Activated gamma-delta T cell treated with Interleukin-2 at 50 U/mL for 16 hours (primary cell): Measurements from ENCODE around the gene IGFBP1.
"Not testable (repeated sequence)": the region's sequence is repeated elsewhere in the genome, so short reads cannot be mapped to it uniquely, and the experiment has no call there.

Experiments
- DNase-seq: peaks from one replicate; pipeline ENCODE4 v3.0.0-alpha.2; 2020

Gene IGFBP1

DNA sequence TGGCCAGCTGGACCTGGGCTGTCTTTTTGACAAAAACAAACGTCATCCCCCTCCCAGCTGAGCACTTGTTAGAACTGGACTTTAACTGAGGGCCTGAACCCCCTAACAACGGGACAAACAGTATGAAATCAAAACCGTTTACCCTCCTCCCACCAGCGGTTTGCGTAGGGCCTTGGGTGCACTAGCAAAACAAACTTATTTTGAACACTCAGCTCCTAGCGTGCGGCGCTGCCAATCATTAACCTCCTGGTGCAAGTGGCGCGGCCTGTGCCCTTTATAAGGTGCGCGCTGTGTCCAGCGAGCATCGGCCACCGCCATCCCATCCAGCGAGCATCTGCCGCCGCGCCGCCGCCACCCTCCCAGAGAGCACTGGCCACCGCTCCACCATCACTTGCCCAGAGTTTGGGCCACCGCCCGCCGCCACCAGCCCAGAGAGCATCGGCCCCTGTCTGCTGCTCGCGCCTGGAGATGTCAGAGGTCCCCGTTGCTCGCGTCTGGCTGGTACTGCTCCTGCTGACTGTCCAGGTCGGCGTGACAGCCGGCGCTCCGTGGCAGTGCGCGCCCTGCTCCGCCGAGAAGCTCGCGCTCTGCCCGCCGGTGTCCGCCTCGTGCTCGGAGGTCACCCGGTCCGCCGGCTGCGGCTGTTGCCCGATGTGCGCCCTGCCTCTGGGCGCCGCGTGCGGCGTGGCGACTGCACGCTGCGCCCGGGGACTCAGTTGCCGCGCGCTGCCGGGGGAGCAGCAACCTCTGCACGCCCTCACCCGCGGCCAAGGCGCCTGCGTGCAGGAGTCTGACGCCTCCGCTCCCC, at the start of gene IGFBP1:
Gene IGFBP1, plus strand, starts transcription at position 304 of the 808 bp plus-strand sequence. Its CDS starts 165 bp downstream, at position 469.
- no peak for DNase-seq

GRCh38 chr7:45838852-45839251, 49.4 kb upstream of the IGFBP1 start:
- DNase-seq, result not testable (repeated sequence)

DNA sequence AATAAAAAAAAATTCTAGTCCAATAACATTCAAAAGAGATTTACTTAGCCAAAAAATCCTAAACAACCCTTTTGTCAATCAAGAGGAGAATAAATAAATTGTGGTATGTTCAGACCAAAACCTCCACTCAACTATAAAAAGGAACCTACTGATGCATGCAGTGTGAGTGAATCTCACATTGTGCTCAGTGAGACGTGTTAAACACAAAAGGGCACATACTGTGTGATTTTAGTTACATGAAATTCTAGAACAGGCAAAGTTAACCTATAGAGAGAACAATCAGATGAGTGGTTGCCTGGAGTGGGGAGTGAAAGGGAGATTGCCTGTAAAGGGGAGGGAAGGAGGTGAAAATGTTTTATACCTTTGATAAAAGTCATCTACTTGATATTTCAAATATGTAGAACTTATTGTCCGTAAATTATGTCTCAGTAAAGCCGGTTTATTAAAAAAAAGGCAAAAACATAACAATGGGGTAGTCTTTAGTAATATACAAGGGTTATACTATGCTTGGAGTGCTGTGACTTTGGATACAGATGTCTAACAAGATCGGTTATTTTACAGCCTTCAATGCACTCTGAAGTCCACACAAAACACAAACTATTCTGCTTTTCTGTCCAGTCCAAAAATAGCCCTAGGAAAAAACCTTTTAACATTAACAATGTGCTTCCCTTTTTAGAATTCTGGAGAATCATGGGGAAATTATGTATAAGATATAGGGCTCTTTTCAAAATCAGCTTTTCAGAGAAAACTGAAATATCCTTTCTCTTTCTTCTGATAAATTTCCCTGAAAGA, 46.2 kb upstream of the IGFBP1 start:
- DNase-seq, result not testable (repeated sequence)

DNA sequence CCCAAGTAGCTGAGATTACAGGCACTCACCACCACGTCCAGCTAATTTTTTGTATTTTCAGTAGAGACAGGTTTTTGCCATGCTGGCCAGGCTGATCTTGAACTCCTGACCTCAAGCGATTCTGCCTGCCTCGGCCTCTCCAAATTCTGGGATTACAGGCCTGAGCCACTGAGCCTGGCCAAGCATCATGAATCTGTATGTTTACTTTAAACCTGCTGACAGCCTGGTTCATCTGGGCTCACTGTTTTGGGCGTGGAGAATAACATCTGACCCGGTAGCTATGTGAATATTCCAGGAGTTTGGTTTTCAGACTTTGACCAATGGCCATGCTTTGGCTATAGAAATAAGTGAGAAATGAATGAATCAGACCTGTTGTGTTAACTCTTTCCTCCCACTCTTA, 41.8 kb upstream of the IGFBP1 start:
- not testable (repeated sequence) for DNase-seq

GRCh38 chr7:45848734-45849133, 39.6 kb upstream of the IGFBP1 start:
- not testable (repeated sequence) for DNase-seq

DNA sequence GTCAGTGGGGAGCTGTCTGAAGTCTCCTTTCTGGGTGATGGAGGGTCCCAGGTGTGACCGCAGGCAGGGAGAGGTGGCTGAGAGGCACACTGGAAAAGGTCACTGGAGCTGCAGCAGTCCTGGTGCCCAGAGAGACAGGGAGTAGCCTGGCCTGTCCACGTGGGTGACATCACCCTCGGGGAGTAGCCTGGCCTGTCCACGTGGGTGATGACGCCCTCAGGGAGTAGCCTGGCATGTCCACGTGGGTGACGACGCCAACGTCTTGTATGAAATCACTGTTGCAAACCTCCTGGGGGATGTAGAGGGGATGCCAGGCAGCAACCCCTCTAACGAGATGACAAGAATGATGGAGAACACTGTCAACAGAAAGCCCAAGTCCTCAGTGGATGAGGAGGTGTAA, 35.3 kb upstream of the IGFBP1 start:
- not testable (repeated sequence) for DNase-seq

DNA sequence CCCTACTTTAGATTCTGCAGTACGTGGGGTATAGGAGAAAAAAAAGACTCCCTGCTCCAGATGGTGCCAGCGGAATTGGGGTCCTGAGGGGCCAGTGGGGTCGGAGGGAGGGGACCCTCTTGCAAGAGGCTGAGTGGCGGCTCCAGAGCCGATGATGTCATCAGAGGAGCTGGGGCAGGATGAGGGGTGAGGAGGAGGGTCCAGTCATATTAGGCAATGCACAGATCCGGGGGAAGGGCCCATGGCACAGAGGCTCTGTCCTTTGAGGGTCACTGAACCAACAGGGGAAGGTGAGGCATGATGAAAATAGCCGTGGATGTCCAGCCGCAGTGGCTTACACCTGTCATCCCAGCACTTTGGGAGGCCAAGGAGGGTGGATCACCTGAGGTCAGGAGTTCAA, 34.8 kb upstream of the IGFBP1 start:
- DNase-seq, result not testable (repeated sequence)

GRCh38 chr7:45855680-45856079, 32.6 kb upstream of the IGFBP1 start:
- DNase-seq, result not testable (repeated sequence)

DNA sequence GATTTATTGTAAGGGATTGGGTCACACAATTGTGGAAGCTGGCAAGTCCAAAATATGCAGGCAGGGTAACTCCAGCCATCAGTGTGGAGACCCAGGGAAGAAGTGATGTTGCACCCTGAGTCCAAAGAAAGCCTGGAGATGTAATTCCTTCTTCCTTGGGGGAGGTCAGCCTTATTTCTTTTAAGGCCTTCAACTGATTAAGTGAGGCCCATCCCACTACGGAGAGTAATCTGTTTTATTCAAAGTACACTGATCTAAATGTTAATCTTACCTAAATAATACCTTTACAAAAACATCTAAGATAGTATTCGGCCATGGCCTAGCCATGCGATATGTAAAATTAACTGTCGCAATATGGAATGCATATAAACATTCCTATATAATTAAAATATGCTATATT, 31.4 kb upstream of the IGFBP1 start:
- not testable (repeated sequence) for DNase-seq

DNA sequence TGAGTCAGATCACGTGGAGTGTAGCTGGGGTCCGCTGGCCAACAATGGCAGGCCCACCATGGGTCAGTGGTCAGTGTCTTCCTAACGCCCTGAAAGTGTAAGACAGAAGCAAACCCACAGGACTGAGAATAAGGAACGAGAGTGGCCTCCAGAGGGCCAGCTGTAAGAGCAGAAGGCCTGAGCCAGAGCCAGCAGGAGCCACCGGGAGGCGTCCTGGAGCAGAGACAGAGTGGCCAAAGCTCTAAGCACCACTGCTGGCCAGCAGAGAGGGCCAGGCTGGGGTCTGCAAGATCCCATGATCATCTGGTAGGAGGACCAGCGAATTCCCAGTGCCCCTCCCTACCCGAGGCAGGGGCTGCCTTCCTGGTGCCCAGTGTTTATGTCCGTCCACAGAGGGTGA, 24.6 kb upstream of the IGFBP1 start:
- DNase-seq, result no peak

GRCh38 chr7:45865594-45866410, 22.5 kb upstream of the IGFBP1 start:
- no peak for DNase-seq

DNA sequence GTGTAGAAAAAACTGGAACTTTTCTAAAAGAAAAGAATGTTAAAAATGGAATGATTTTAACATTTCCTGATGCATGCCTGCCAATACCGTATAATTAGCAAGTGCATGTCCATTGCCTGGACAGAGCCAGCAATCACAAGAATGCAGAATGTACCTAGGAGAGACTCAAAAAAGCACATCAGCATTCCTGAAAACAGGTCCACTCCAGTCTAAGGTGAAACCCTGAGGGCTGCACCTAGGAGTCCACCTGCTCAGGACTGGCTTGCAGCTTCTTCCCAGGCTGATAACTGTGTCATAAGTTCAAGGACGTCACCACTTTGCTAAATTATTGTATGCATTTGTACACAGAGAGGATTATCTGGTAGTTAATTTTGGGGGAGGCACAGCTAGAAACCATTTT, 20.8 kb upstream of the IGFBP1 start:
- DNase-seq, result no peak

- no peak for DNase-seq
Measured at GRCh38 chr7:45869426-45869825, 18.9 kb upstream of the IGFBP1 start.

DNA sequence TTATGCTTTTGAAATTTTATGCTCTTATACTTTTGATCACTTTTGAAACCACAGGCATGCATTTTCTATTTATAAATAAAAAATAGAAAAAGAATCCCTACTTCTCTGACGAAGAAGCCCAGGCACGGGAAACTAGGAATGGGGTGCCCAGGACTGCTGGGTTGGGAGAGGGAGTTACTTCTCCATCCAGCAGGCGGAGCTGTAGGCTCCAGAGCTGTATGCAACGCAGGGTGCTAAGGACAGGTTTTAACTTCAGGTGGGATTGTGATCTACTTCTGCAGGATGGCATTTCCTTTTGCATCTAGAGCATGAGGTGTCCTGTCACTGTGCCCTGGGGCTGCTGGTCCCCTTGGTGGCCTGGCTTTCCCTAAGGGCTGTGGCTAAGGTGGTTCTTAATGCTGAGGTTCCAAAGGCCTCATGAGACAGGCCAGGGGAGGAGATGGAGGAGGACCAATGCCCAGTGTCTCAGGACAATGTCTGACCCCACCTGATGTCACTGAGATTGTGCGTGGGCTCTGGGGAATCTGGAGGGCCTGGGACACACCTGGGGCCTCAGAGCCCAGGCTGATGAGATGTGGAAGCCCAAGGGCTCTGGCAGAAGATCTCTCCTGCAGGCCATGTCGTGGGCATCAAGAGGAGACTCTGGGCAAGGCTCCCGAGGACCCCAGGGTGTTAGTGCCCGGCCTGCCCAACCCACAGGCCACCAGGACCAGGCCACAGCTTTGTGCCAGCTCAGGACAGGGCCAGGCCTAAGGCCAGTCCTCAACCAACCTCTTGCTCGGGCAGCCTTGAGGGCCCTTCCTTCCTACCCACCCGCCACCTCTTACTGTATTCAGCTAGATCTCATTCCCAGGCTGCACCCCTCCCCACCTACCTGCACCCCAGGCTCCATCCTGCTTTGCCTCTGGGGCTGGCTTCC, 15.9 kb upstream of the IGFBP1 start:
- no peak for DNase-seq

DNA sequence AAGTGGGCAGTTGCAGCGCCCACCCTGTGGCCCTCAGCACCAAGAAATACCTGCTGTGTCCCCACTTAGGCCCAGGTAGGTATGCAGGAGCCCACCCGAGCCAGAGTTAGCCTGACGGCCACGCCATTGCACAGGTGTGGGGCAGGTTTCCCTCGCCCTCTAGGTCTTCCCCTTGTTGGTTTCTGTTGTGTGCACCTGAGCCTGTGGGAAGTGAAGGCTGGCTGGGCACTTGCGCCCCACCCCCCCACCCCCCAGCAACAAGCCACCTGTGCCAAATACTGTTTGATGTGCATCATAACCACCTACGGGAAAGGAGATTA, 15.3 kb upstream of the IGFBP1 start, which contains the start of gene CCDC201:
Gene CCDC201, minus strand, starts transcription at position 48 of the 320 bp plus-strand sequence. CDS start 75 bp downstream, outside the sequence.
- no peak for DNase-seq

DNA sequence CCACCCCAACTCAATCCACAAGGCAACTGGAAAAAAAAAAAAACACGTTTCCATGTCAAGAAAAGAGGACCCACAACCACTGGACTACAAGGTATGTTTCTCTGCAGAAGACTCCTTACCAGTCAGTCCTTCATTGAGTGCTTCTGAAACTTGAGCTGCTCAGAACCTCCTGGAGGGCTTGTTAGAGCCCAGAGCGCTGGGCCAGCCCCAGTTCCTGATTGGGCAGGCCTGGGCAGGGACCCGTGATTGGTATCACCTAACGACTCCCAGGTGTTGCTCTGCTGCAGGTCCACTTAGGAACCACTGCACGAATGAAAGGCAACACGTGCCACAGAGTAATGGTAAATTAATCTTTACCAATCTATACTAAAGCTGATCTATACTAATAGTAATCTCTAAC, 14.9 kb upstream of the IGFBP1 start:
- no peak for DNase-seq

- no peak for DNase-seq
Measured at GRCh38 chr7:45874408-45875131, 13.7 kb upstream of the IGFBP1 start.

DNA sequence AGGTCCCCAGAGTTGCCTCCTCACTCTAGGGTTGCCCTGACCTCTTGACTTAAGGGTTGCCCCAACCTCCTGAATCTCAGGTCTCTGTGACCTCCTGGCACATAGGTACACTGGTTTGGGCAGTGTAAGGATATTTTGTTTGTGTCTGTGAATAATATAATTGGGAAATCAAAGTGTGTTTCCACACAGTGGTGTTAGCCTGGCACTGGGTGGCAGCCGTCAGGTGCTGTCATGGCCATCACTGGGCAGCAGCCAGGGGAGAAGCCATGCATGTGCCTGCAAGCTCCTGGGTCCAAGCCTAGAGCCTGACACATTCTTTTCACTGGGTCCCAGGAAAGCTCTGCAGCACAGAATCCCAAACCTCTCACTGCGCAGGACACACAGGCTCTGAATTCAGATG, 11.8 kb upstream of the IGFBP1 start:
- no peak for DNase-seq

GRCh38 chr7:45878457-45879144, 9.7 kb upstream of the IGFBP1 start:
- DNase-seq, result no peak

DNA sequence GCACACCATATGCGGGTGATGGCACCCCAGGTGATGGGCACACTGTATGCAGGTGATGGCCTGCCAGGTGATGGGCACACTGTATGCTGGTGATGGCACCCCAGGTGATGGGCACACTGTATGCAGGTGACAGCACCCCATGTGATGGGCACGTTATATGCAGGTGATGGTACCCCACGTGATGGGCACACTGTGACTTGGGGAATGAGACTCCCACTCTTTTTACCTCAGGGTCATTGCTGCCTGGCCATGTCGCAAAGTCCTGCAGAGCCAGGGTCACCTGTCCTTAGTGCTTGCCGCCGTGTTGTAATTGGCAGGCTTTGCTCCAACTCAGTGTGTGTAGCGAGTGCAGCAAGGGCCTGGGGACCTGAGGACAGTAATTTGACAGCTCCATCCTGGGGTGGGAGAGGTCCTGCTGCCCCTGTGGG, 7.8 kb upstream of the IGFBP1 start:
- DNase-seq, result no peak

GRCh38 chr7:45881280-45881758, 7.0 kb upstream of the IGFBP1 start:
- no peak for DNase-seq
